ENCODE measurements around the gene HORMAD2. TPM values are rescaled to one million over a fixed set of nuclear protein-coding genes. Genes with fewer than 3 reads are reported as not detected.
A peak's percentile ranks its signal among the peaks of the same experiment; 100 is the strongest.
"Not testable (repeated sequence)": the region's sequence is repeated elsewhere in the genome, so short reads cannot be mapped to it uniquely, and the experiment has no call there.

HORMAD2 gene
- total and polyA plus RNA-seq, 9 donors = not detected

DNA sequence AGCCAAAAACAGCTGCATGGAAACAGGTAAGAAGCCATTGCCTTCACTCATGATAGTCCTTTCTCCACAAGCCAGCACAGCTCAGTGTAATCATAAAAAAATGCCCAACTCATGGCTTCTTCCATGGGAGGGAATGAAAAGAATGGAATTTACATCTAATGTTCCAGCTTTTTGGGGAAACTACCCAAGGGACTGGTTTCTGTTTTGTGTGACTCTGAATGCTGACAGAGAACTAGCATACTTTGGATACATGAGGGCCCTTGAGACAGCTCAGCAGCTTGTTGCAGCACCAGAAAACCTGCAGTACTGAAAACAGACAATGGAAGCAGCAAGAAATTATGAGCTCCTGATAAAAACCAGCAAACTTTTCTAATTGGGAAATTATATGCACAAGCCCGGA, 24.2 kb upstream of the HORMAD2 start:
- Histone ChIP-seq H3K4me1 (ENCODE audit: control insufficient read depth, insufficient read depth, low read length) (peaks cover 2% of the 10 kb centered on the region), H3K27ac (ENCODE audit: low read length) (no peak overlapping the region), H3K27me3 (ENCODE audit: control insufficient read depth, insufficient read depth, low read length) (no peaks in the 10 kb centered on the region), H3K4me3 (ENCODE audit: low read length) (no peak overlapping the region), H3K9me3 (replicated peaks; ENCODE audit: control insufficient read depth, low read depth, low read length) (peaks cover 4% of the 10 kb centered on the region), H3K36me3 (ENCODE audit: control insufficient read depth, insufficient read depth, low read length) (no peaks in the 10 kb centered on the region)
- WGBS (ENCODE audit: insufficient coverage) = no CpG with 5 or more reads among the region's 1 CpG
- peak; percentile 67 for DNase-seq

DNA sequence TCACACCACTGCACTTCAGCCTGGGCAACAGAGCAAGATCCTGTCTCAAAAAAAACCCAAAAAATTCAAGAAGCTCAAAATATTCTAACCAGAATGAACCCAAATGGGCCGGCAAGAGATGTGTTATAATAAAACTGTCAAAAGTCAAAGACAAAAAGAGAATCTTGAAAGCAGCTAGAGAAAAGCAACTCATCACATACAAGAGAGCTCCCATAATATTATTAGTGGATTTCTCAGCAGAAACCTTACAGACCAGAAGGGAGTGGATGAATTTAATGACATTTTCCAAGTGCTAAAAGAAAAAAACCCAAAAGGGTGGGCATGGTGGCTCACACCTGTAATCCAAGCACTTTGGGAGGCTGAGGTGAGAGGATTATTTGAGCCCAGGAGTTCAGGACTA, 22.9 kb upstream of the HORMAD2 start:
- Histone ChIP-seq H3K9me3 (replicated peaks; ENCODE audit: control insufficient read depth, low read depth, low read length) (peaks cover 4% of the 10 kb centered on the region), H3K36me3 (ENCODE audit: control insufficient read depth, insufficient read depth, low read length) (no peaks in the 10 kb centered on the region), H3K27me3 (ENCODE audit: control insufficient read depth, insufficient read depth, low read length) (no peaks in the 10 kb centered on the region), H3K4me3 (ENCODE audit: low read length) (no peak overlapping the region), H3K27ac (ENCODE audit: low read length) (no peak overlapping the region), H3K4me1 (ENCODE audit: control insufficient read depth, insufficient read depth, low read length) (peaks cover 2% of the 10 kb centered on the region)
- no CpG with 5 or more reads among the region's 1 CpG for WGBS (ENCODE audit: insufficient coverage)
- no peak for DNase-seq

DNA sequence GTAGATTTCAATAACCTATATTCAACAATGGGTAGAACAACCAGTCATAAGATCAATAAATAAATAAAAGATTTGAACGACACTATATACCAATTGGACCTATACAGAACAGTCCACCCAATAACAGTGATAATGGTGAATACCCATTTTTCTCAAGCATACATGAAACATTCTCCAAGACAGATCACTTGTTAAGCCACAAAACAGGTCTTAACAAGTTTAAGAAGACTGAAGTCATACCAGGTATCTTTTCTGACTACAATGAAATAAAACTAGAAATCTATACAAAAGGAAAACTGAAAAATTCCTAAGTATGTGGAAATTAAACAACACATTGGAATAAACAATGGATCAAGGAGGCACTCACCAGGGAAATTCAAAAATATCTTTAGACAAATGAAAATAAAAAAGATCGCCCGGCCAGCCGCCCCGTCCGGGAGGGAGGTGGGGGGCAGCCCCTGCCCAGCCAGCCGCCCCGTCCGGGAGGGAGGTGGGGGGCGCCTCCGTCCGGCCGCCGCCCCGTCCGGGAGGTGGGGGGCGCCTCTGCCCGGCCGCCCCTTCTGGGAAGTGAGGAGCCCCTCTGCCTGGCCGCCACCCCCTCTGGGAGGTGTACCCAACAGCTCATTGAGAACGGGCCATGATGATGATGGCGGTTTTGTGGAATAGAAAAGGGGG, 20.8 kb upstream of the HORMAD2 start:
- H3K9me3 ChIP-seq (replicated peaks; ENCODE audit: control insufficient read depth, low read depth, low read length); DNase-seq; H3K4me1 ChIP-seq (ENCODE audit: control insufficient read depth, insufficient read depth, low read length); H3K36me3 ChIP-seq (ENCODE audit: control insufficient read depth, insufficient read depth, low read length); H3K27ac ChIP-seq (ENCODE audit: low read length); H3K27me3 ChIP-seq (ENCODE audit: control insufficient read depth, insufficient read depth, low read length); H3K4me3 ChIP-seq (ENCODE audit: low read length): not testable (repeated sequence)
- WGBS (ENCODE audit: insufficient coverage) = 94% methylated on average over 5 of the region's 22 CpGs

DNA sequence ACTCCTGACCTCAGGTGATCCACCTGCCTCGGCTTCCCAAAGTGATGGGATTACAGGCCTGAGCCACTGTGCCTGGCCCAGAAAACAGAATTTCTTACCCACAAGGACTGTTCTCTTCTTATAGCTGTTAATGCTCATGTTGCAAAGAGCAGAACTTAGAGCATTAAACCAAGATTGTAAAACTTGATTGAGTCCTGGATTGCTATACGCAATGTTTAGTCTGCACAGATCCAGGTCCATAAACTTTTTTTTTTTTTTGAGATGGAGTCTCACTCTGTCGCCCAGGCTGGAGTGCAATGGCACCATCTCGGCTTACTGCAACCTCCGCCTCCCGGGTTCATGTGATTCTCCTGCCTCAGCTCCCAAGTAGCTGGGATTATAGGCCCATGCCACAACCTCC, 19.2 kb upstream of the HORMAD2 start:
- H3K27me3 ChIP-seq (ENCODE audit: control insufficient read depth, insufficient read depth, low read length); H3K4me3 ChIP-seq (ENCODE audit: low read length); H3K9me3 ChIP-seq (replicated peaks; ENCODE audit: control insufficient read depth, low read depth, low read length); H3K27ac ChIP-seq (ENCODE audit: low read length); H3K36me3 ChIP-seq (ENCODE audit: control insufficient read depth, insufficient read depth, low read length); DNase-seq; H3K4me1 ChIP-seq (ENCODE audit: control insufficient read depth, insufficient read depth, low read length): not testable (repeated sequence)
- 97% methylated on average over 5 of the region's 6 CpGs for WGBS (ENCODE audit: insufficient coverage)

DNA sequence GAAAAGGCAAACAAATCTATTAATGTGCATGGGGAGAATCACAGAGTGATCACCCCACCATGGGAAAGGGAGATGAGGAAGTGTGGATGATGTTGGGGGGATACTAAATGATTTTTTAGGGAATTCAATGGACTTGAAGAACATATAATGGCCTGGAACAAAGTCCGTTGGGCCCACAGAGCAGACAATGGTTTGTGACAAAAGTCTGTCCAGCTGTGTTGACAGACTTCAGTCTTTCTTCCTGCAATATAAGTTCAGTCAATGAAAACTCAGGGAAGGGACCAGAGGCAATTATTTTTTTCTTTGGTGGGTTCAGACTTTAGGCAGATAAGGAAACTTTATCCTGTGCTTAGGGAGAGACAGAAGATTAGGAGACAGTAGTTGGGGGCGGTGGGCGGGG, 18.0 kb upstream of the HORMAD2 start:
- H3K4me3 ChIP-seq (ENCODE audit: low read length) = no peak overlapping the region
- no peaks in the 10 kb centered on the region for H3K27me3 ChIP-seq (ENCODE audit: control insufficient read depth, insufficient read depth, low read length)
- 100% methylated on average over 3 of the region's 3 CpGs for WGBS (ENCODE audit: insufficient coverage)
- no peak for DNase-seq
- no peak overlapping the region for H3K27ac ChIP-seq (ENCODE audit: low read length)
- H3K9me3 ChIP-seq (replicated peaks; ENCODE audit: control insufficient read depth, low read depth, low read length) = peaks cover 9% of the 10 kb centered on the region
- no peaks in the 10 kb centered on the region for H3K36me3 ChIP-seq (ENCODE audit: control insufficient read depth, insufficient read depth, low read length)
- H3K4me1 ChIP-seq (ENCODE audit: control insufficient read depth, insufficient read depth, low read length) = no peaks in the 10 kb centered on the region

DNA sequence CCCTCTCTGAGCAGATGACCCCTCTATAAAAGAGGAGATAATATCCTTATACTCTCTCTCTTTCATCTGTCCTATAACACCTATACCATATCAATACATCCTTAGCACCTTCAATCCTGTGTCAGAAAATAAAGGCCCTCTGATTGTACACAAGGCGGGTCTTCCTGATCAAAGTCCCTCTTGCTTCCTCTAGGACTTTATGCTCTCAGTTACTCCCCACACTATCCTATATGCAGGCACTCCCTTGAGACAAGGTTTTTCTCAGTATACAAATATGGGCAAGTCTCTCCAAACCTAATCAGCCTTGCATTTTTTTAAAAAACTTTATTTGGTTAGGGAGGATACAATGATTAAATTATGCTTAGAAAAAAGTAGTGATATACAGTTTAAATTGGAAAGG, 17.3 kb upstream of the HORMAD2 start:
- no peaks in the 10 kb centered on the region for H3K27me3 ChIP-seq (ENCODE audit: control insufficient read depth, insufficient read depth, low read length)
- no peak overlapping the region for H3K4me3 ChIP-seq (ENCODE audit: low read length)
- no peaks in the 10 kb centered on the region for H3K36me3 ChIP-seq (ENCODE audit: control insufficient read depth, insufficient read depth, low read length)
- DNase-seq = no peak
- H3K4me1 ChIP-seq (ENCODE audit: control insufficient read depth, insufficient read depth, low read length) = no peaks in the 10 kb centered on the region
- peaks cover 5% of the 10 kb centered on the region for H3K9me3 ChIP-seq (replicated peaks; ENCODE audit: control insufficient read depth, low read depth, low read length)
- no peak overlapping the region for H3K27ac ChIP-seq (ENCODE audit: low read length)
- 75% methylated on average over 1 of the region's 1 CpG for WGBS (ENCODE audit: insufficient coverage)

DNA sequence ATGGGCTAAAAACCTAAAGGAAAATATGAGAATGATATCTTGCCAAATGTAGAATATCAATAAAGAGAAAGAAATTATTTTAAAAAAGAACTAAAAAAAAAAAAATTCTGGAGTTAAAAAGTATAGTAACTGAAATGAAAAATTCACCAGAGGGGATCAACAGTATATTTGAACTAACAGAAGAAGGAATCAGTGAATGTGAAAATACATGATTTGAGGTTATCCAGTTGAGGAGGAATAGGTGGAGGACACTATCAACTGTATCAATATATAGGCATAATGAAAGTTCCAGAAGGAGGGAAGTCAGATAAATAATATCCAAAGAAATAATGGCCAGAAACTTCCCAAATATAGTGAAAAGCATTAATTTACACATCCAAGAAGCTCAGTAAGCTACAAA, 16.1 kb upstream of the HORMAD2 start:
- Histone ChIP-seq H3K27me3 (ENCODE audit: control insufficient read depth, insufficient read depth, low read length) (no peaks in the 10 kb centered on the region), H3K9me3 (replicated peaks; ENCODE audit: control insufficient read depth, low read depth, low read length) (peaks cover 5% of the 10 kb centered on the region), H3K4me1 (ENCODE audit: control insufficient read depth, insufficient read depth, low read length) (no peaks in the 10 kb centered on the region), H3K4me3 (ENCODE audit: low read length) (no peak overlapping the region), H3K36me3 (ENCODE audit: control insufficient read depth, insufficient read depth, low read length) (no peaks in the 10 kb centered on the region), H3K27ac (ENCODE audit: low read length) (no peak overlapping the region)
- DNase-seq = no peak

DNA sequence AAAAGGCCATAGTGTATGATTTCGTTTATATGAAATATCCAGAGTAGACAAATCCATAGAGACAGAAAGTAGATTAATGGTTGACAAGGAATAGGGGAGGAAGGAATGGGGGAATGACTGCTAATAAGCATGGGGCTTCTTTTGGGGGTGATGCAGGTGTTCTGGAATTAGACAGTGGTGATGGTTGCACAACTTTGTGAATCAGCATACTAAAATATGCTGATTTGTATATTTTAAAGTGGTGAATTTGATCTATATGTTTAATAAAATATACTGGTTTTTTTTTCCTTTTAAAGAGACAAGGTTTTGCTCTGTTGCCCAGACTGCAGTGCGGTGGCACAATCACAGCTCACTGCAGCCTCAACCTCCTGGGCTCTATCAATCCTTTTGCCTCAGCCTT, 6.5 kb upstream of the HORMAD2 start:
- Histone ChIP-seq H3K4me3 (ENCODE audit: low read length) (no peak overlapping the region), H3K9me3 (replicated peaks; ENCODE audit: control insufficient read depth, low read depth, low read length) (no peaks in the 10 kb centered on the region), H3K27ac (ENCODE audit: low read length) (no peak overlapping the region), H3K36me3 (ENCODE audit: control insufficient read depth, insufficient read depth, low read length) (no peaks in the 10 kb centered on the region), H3K4me1 (ENCODE audit: control insufficient read depth, insufficient read depth, low read length) (no peaks in the 10 kb centered on the region), H3K27me3 (ENCODE audit: control insufficient read depth, insufficient read depth, low read length) (no peaks in the 10 kb centered on the region)
- DNase-seq = no peak
- WGBS (ENCODE audit: insufficient coverage) = 20% methylated on average over 1 of the region's 2 CpGs

DNA sequence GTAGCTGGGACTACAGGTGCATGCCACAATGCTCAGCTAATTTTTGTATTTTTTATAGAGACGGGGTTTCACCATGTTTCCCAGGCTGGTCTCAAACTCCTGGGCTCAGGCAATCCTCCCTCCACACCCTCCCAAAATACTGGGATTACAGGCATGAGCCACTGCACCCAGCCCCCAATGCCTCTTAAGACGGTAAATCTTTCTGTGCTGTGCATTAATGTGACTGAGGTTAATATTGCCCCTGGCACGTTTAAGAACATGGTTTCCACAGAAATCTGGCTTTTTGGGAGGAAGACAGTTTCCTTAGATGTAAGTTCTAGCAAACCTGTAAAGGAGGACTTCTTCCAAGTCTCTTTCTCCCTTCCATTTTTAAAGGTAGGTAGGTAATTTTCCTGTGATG, 6.1 kb upstream of the HORMAD2 start:
- Histone ChIP-seq H3K4me3 (ENCODE audit: low read length) (no peak overlapping the region), H3K4me1 (ENCODE audit: control insufficient read depth, insufficient read depth, low read length) (no peaks in the 10 kb centered on the region), H3K9me3 (replicated peaks; ENCODE audit: control insufficient read depth, low read depth, low read length) (no peaks in the 10 kb centered on the region), H3K36me3 (ENCODE audit: control insufficient read depth, insufficient read depth, low read length) (no peaks in the 10 kb centered on the region), H3K27me3 (ENCODE audit: control insufficient read depth, insufficient read depth, low read length) (peaks cover 1% of the 10 kb centered on the region), H3K27ac (ENCODE audit: low read length) (no peak overlapping the region)
- WGBS (ENCODE audit: insufficient coverage) = no CpG with 5 or more reads among the region's 3 CpGs
- DNase-seq = no peak

DNA sequence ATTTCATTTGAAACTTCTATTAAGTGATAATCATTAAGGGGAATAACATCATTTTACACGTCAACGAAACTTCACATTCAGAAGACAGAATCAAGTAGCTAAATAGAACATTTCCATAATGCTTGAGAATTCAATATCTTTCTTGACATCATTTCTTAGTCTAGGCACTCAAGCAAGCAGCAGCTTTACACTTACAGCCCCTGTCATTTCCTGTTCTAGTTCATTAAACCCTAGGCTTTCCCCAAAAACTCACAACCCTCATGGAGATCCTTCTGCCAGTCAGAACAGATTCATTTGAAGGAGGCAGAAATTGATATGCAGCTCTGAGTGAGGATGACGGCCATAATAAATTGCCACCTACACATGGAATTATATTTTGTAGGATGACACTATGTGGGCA, 5.3 kb upstream of the HORMAD2 start:
- no peak overlapping the region for H3K4me3 ChIP-seq (ENCODE audit: low read length)
- no CpG with 5 or more reads among the region's 3 CpGs for WGBS (ENCODE audit: insufficient coverage)
- peaks cover under 1% of the 10 kb centered on the region for H3K4me1 ChIP-seq (ENCODE audit: control insufficient read depth, insufficient read depth, low read length)
- H3K27ac ChIP-seq (ENCODE audit: low read length) = no peak overlapping the region
- H3K27me3 ChIP-seq (ENCODE audit: control insufficient read depth, insufficient read depth, low read length) = peaks cover 5% of the 10 kb centered on the region
- no peaks in the 10 kb centered on the region for H3K9me3 ChIP-seq (replicated peaks; ENCODE audit: control insufficient read depth, low read depth, low read length)
- no peaks in the 10 kb centered on the region for H3K36me3 ChIP-seq (ENCODE audit: control insufficient read depth, insufficient read depth, low read length)
- no peak for DNase-seq

DNA sequence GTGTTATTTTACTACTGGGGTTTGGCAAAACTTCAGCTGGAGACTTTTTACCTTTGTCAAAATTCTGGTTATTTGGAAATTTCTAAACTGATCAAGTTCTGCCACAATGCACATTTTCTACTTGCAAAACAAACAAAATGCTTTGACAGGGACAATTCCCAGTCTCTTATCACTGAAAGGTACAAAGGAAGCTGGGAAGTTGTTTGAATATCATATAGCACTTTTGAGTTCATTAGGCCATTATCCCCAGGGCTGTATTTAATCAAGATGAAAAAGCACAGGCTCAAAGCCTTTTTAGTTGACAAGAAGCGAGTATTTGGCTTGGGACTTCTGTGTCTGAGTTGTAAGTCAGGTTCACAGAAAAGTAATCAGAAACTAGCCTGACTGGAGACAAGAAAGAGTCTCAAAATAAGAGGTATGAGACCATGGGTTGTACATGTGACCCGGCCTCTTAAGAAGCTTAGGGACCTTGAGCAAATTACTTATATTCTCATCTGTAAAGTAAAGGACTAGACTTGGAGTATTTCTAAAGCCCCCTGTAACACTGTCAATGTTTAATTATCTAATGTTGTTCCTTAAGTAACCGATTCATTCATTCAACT, 2.9 kb upstream of the HORMAD2 start:
- Histone ChIP-seq H3K4me1 (ENCODE audit: control insufficient read depth, insufficient read depth, low read length) (peaks cover 4% of the 10 kb centered on the region), H3K27me3 (ENCODE audit: control insufficient read depth, insufficient read depth, low read length) (peaks cover 14% of the 10 kb centered on the region), H3K36me3 (ENCODE audit: control insufficient read depth, insufficient read depth, low read length) (no peaks in the 10 kb centered on the region), H3K4me3 (ENCODE audit: low read length) (no peak overlapping the region), H3K9me3 (replicated peaks; ENCODE audit: control insufficient read depth, low read depth, low read length) (no peaks in the 10 kb centered on the region), H3K27ac (ENCODE audit: low read length) (no peak overlapping the region)
- WGBS (ENCODE audit: insufficient coverage) = 60% methylated on average over 1 of the region's 3 CpGs
- no peak for DNase-seq
